Body of pancreas (tissue), 4 donors: ENCODE measurements around the gene STPG1. TPM values are rescaled to one million over a fixed set of nuclear protein-coding genes. Genes with fewer than 3 reads are reported as not detected.

ENCODE experiments used
- ATAC-seq: fragments of 150-250 bp; one replicate; pipeline ENCODE4 v1.9.1; 2016
- DNase-seq, 4 donors: peaks; one replicate each; pipeline ENCODE4 v3.0.0-alpha.2; 2019
- H3K27ac ChIP-seq, 4 donors: fragments of 200-600 bp; sonication (generic); 1 replicate in 3 of 4; 2 replicates in 1 of 4; pipeline versions ENCODE4 v1.5.1 to v1.6.1; 2016 to 2019; ENCODE audit warnings: mild to moderate bottlenecking in 1 of 4, mixed read lengths in 1 of 4, moderate library complexity in 1 of 4
- H3K27me3 ChIP-seq, 2 donors: fragments of 200-600 bp; sonication (generic); one replicate each; pipeline ENCODE4 v1.6.0; 2016; ENCODE audit warnings: mild to moderate bottlenecking in 1 of 2
- H3K36me3 ChIP-seq, 2 donors: fragments of 200-600 bp; sonication (generic); replicated peaks in 1 of 2; 2 replicates each; pipeline ENCODE4 v1.5.1; 2016; ENCODE audit warnings: low read depth in 2 of 2; ENCODE audit not compliant: insufficient read depth in 1 of 2
- H3K4me1 ChIP-seq: fragments of 200-600 bp; sonication (generic); one replicate; pipeline ENCODE4 v1.6.0; 2016
- H3K4me3 ChIP-seq, 2 donors: fragments of 200-600 bp; sonication (generic); 1 replicate in 1 of 2; 2 replicates in 1 of 2; pipeline ENCODE4 v1.5.1; 2016 to 2019
- H3K9me3 ChIP-seq, 3 donors: fragments of 200-600 bp; sonication (generic); 1 replicate in 2 of 3; 2 replicates in 1 of 3; pipeline ENCODE4 v1.5.1; 2016
- CTCF ChIP-seq, 7 experiments: fragments of 450-650 bp in 4 of 7; fragments of 200-600 bp in 3 of 7; sonication (generic) in 3 of 7; IDR thresholded peaks; one replicate each; pipeline ENCODE4 v1.5.1; 2016 to 2019; ENCODE audit warnings: antibody characterized with exemption in 7 of 7
- POLR2A ChIP-seq, 3 donors: fragments of 450-650 bp; IDR thresholded peaks; one replicate each; pipeline ENCODE4 v1.6.1; 2016; ENCODE audit warnings: antibody characterized with exemption in 3 of 3, mild to moderate bottlenecking in 2 of 3
- WGBS, 2 donors: methylation state at CpG; one replicate each; pipeline ENCODE4 v1.1.5; 2017; 5-methylcytosine and 5-hydroxymethylcytosine counted together
- intact Hi-C: fragments of 100-400 bp; cut with DNase I; formaldehyde crosslinking; loops from one replicate; pipeline ENCODE4 v1.15.1; 2023
- total RNA-seq, 2 donors: library from RNA; depleted of rRNA; stranded (reverse); fragments of >200 nt; gene quantifications; one replicate each; pipeline ENCODE4 v1.1.0, GENCODE V29; 2016

Gene STPG1
- total RNA-seq, 2 donors from 2014 or later = 1.6 to 2.6 TPM

DNA sequence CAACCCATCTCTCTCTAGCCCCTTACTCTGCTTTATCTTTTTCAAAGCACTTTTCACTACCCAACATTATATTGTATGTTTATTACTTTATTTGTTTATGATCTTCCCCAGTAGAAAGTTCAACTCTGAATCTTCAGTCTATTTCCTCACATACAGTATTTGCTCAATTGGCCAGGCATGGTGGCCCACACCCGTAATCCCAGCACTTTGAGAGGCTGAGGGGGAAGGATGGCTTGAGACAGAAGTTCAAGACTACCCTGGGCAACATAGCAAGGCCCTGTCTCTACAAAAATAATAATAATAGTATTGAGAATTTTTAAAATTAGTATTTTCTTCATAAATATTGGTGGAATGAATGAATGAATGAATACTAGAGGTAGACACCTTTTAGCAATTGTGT is 1.2 kb downstream of the STPG1 start:
- DNase-seq (no peak), ATAC-seq (no peak)
- TF ChIP-seq CTCF (IDR thresholded peaks at IDR 0.05) (no peak), POLR2A (IDR thresholded peaks at IDR 0.05) (no peak)
- no peak overlapping the region for H3K4me3 ChIP-seq
- H3K9me3 ChIP-seq = no peaks in the 10 kb centered on the region
- 95 to 96% methylated on average over 1 of the region's 1 CpG for WGBS, 2 donors
- peaks cover 33% of the 10 kb centered on the region for H3K4me1 ChIP-seq
- no peaks in the 10 kb centered on the region for H3K36me3 ChIP-seq
- H3K27me3 ChIP-seq = no peaks in the 10 kb centered on the region
- intact Hi-C loops = no loop called here
- H3K27ac ChIP-seq = no peak overlapping the region

- no peak overlapping the region for H3K27ac ChIP-seq
- H3K4me3 ChIP-seq = no peak overlapping the region
- 79 to 82% methylated on average over 6 of the region's 6 CpGs for WGBS, 2 donors
- H3K36me3 ChIP-seq = no peaks in the 10 kb centered on the region
- no peak for ATAC-seq
- no peak for DNase-seq
- intact Hi-C loops = no loop called here
- H3K4me1 ChIP-seq = peaks cover 29% of the 10 kb centered on the region
- H3K27me3 ChIP-seq = no peaks in the 10 kb centered on the region
- H3K9me3 ChIP-seq = no peaks in the 10 kb centered on the region
- TF ChIP-seq POLR2A (IDR thresholded peaks at IDR 0.05) (no peak), CTCF (IDR thresholded peaks at IDR 0.05) (no peak)
Observed at GRCh38 chr1:24411963-24412362, 1.6 kb downstream of the STPG1 start.

- 88 to 92% methylated on average over 7 of the region's 7 CpGs for WGBS, 2 donors
- H3K36me3 ChIP-seq = no peaks in the 10 kb centered on the region
- no peak overlapping the region for H3K4me3 ChIP-seq
- H3K27ac ChIP-seq = no peak overlapping the region
- no peak for TF ChIP-seq CTCF (IDR thresholded peaks at IDR 0.05)
- no peak for TF ChIP-seq POLR2A (IDR thresholded peaks at IDR 0.05)
- no peaks in the 10 kb centered on the region for H3K27me3 ChIP-seq
- no peaks in the 10 kb centered on the region for H3K9me3 ChIP-seq
- ATAC-seq (no peak), DNase-seq (no peak)
- H3K4me1 ChIP-seq = peaks cover 22% of the 10 kb centered on the region
- intact Hi-C loops = no loop called here
Observed at GRCh38 chr1:24410750-24411149, 2.8 kb downstream of the STPG1 start.

GRCh38 chr1:24409535-24409934 is 4.0 kb downstream of the STPG1 start:
- Histone ChIP-seq H3K4me1 (peaks cover 15% of the 10 kb centered on the region), H3K36me3 (no peaks in the 10 kb centered on the region), H3K4me3 (no peak overlapping the region), H3K27me3 (no peaks in the 10 kb centered on the region), H3K27ac (no peak overlapping the region), H3K9me3 (no peaks in the 10 kb centered on the region)
- TF ChIP-seq POLR2A (IDR thresholded peaks at IDR 0.05) = no peak
- TF ChIP-seq CTCF (IDR thresholded peaks at IDR 0.05) = no peak
- DNase-seq (no peak), ATAC-seq (no peak)
- intact Hi-C loops = no loop called here
- WGBS, 2 donors = 61 to 69% methylated on average over 3 of the region's 3 CpGs

GRCh38 chr1:24406788-24407187 is 6.8 kb downstream of the STPG1 start:
- intact Hi-C loops = no loop called here
- ATAC-seq (no peak), DNase-seq (no peak)
- Histone ChIP-seq H3K27ac (no peak overlapping the region), H3K9me3 (no peaks in the 10 kb centered on the region), H3K4me1 (no peaks in the 10 kb centered on the region), H3K36me3 (no peaks in the 10 kb centered on the region), H3K4me3 (no peak overlapping the region), H3K27me3 (no peaks in the 10 kb centered on the region)
- TF ChIP-seq CTCF (IDR thresholded peaks at IDR 0.05) = no peak
- TF ChIP-seq POLR2A (IDR thresholded peaks at IDR 0.05) = no peak
- 84 to 90% methylated on average over 1 of the region's 1 CpG for WGBS, 2 donors
